Progenitor cell of endocrine pancreas (in vitro differentiated cells): ENCODE results near the gene HS6ST1. TPM values are rescaled to one million over a fixed set of nuclear protein-coding genes. Genes with fewer than 3 reads are reported as not detected.

Experiments used
- DNase-seq: peaks from one replicate; pipeline ENCODE4 v3.0.0; 2021; ENCODE audit warnings: low spot score; ENCODE audit not compliant: unreplicated experiment
- H3K27ac Mint-ChIP-seq: 2 replicates; pipeline ENCODE4 v1.8.0; 2021; ENCODE audit warnings: mild to moderate bottlenecking, moderate library complexity, mixed read lengths
- H3K27me3 Mint-ChIP-seq: 2 replicates; pipeline ENCODE4 v1.8.0; 2021; ENCODE audit warnings: mixed read lengths
- H3K36me3 Mint-ChIP-seq: 2 replicates; pipeline ENCODE4 v1.8.0; 2022; ENCODE audit warnings: mixed read lengths; ENCODE audit not compliant: insufficient read depth
- H3K4me1 Mint-ChIP-seq: 2 replicates; pipeline ENCODE4 v1.8.0; 2021; ENCODE audit warnings: low read depth, mixed read lengths
- H3K4me3 Mint-ChIP-seq: 2 replicates; pipeline ENCODE4 v1.8.0; 2021; ENCODE audit warnings: low read depth, mild to moderate bottlenecking, moderate library complexity, mixed read lengths
- H3K9me3 Mint-ChIP-seq: 2 replicates; pipeline ENCODE4 v1.8.0; 2021; ENCODE audit warnings: low read depth, mixed read lengths
- total RNA-seq: library from RNA; stranded (reverse); gene quantifications from 2 replicates; pipeline ENCODE4 v1.2.1, GENCODE V29; 2021
- TF ChIP-seq, protein P1 (sequence below): fragments of 200-600 bp; sonication (generic); IDR thresholded peaks from one replicate; pipeline ENCODE4 v1.5.0; 2021; ENCODE audit warnings: antibody characterized with exemption, mild to moderate bottlenecking; ENCODE audit not compliant: unreplicated experiment

Gene HS6ST1
- total RNA-seq, 1 donor from 2014 or later, result 81.2 TPM

DNA sequence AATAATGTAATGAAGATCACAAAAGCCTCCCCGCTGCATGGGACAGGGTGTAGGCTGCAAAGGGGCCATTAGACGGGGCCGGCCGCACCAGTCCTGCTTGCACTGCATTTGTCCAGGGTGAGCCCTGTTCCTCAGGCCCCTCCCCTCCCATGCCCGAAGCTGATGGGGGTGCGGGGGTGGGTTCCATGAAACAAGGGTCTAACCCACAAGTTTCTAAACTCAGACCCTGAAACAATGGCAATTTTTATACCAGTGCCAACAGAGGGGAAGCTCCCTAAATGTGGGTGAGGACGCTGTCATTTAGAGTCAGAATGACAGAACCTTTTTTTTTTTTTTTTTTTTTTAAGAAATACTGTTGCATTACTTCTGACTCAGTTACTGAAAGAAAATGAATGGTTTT, 39.7 kb downstream of the HS6ST1 start:
- H3K36me3 Mint-ChIP-seq, result peaks cover 17% of the 10 kb centered on the region
- H3K27ac Mint-ChIP-seq, result peak overlapping the region; percentile 80
- TF ChIP-seq, protein P1, sequence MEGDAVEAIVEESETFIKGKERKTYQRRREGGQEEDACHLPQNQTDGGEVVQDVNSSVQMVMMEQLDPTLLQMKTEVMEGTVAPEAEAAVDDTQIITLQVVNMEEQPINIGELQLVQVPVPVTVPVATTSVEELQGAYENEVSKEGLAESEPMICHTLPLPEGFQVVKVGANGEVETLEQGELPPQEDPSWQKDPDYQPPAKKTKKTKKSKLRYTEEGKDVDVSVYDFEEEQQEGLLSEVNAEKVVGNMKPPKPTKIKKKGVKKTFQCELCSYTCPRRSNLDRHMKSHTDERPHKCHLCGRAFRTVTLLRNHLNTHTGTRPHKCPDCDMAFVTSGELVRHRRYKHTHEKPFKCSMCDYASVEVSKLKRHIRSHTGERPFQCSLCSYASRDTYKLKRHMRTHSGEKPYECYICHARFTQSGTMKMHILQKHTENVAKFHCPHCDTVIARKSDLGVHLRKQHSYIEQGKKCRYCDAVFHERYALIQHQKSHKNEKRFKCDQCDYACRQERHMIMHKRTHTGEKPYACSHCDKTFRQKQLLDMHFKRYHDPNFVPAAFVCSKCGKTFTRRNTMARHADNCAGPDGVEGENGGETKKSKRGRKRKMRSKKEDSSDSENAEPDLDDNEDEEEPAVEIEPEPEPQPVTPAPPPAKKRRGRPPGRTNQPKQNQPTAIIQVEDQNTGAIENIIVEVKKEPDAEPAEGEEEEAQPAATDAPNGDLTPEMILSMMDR, result no peak
- peaks cover 7% of the 10 kb centered on the region for H3K9me3 Mint-ChIP-seq
- no peaks in the 10 kb centered on the region for H3K27me3 Mint-ChIP-seq
- no peak overlapping the region for H3K4me3 Mint-ChIP-seq
- peaks cover 2% of the 10 kb centered on the region for H3K4me1 Mint-ChIP-seq
- DNase-seq, result no peak

DNA sequence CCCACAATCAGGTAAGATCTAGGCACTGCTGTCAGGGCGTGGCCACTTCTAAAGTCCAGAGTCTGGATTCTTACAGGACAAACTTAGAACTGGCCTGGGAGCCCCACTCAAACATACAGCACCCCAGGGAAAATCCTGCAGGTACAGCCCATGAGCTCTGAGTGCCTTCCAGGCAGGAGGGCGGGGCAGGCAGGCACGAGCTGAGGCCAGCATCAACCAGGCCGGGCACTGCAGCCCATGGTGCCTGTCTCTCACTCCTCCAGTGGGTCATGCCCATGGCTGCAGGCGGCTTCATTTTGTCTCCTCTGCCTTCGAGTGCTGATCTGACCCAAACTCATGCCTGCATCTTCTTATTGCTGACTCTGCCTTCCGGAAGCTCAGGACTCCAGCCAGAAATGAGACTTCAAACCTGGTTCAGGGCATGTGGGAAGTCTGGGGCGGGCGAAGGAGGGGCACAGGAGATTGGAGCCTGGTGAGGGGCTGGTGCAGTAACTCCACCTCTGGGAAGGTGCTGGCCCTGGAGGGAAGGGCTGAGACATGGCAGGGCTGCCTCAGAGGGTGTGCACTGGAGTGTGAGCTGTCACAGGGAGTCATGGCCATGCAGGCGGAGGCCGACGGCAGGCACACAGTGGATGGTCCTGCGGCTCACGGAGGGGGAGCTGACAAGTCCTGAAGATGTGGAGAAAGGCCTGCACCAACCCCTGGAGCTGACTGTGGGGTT, 40.5 kb downstream of the HS6ST1 start:
- no peaks in the 10 kb centered on the region for H3K27me3 Mint-ChIP-seq
- H3K36me3 Mint-ChIP-seq, result peaks cover 19% of the 10 kb centered on the region
- H3K27ac Mint-ChIP-seq, result no peak overlapping the region
- DNase-seq, result no peak
- TF ChIP-seq, protein P1, result no peak
- peaks cover 7% of the 10 kb centered on the region for H3K9me3 Mint-ChIP-seq
- H3K4me3 Mint-ChIP-seq, result no peak overlapping the region
- peaks cover 2% of the 10 kb centered on the region for H3K4me1 Mint-ChIP-seq

DNA sequence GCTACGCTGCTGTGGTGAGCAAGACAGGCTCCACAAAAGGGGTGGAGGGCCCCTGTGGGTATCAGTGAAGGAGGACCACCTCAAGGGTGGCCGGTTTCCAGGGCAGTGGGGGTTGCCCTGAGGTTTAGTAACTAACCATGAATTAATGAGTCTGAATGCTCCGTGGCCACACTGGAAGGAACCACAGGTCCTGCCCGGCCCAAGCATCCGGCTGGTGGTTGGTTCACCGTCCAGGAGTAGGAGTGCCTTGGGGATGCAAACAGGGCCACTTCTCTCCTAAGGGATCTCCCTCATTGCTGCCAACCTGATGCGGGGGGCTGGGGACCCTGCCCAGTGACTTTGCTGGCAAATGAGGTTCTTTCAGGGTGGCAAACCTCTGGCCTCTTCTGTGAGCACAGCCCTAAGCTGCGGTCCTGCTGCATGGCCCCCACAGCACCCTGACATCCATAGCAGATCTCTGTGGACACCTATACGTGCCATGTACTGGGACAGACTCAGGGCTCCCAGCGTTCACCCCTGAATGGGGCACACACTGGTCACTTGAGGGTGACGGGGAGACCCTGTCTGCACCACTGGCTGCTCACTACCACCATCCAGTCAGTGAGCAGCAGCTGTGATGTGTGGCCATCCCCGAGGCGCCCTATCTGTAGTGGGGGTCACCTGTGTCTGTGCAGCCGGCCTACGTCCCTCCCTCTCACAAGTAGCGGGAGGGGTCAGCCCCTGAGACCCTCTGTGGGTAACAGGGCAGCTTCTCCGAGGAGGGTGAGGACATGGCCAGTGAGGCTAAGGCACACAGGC, 41.6 kb downstream of the HS6ST1 start:
- Mint-ChIP-seq H3K27ac (no peak overlapping the region), H3K36me3 (peaks cover 19% of the 10 kb centered on the region), H3K4me3 (no peak overlapping the region), H3K27me3 (no peaks in the 10 kb centered on the region), H3K4me1 (peaks cover 2% of the 10 kb centered on the region), H3K9me3 (peaks cover 7% of the 10 kb centered on the region)
- TF ChIP-seq, protein P1, result no peak
- no peak for DNase-seq

DNA sequence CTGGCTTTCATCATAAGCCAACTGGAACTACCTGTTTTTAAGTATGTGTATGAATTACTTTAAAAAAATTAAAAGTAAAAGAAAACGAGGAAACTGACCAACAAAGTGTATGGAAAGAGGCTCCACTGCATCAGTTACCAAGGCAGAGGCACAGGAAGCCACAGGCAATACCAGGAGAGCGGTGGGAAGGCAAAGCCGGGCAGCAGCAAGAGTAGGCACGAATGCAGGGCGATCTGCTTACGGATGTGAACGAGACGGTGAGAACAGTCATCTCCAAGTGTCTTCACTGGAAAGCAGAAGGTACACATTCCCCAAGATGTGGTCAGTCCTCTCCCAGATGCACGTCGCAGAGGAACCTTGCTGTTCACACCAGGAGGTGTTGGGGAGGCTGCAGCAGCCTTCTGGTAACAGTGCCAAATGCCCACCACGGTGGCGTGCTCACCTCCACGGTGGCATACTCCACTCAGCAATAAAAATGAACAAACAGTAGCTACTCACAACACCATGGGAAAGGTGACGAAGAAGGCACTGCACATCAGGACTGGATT, 43.1 kb downstream of the HS6ST1 start:
- H3K36me3 Mint-ChIP-seq, result peaks cover 19% of the 10 kb centered on the region
- H3K4me1 Mint-ChIP-seq, result no peaks in the 10 kb centered on the region
- H3K4me3 Mint-ChIP-seq, result no peak overlapping the region
- no peak for DNase-seq
- TF ChIP-seq, protein P1, result no peak
- H3K9me3 Mint-ChIP-seq, result peaks cover 7% of the 10 kb centered on the region
- no peak overlapping the region for H3K27ac Mint-ChIP-seq
- no peaks in the 10 kb centered on the region for H3K27me3 Mint-ChIP-seq

DNA sequence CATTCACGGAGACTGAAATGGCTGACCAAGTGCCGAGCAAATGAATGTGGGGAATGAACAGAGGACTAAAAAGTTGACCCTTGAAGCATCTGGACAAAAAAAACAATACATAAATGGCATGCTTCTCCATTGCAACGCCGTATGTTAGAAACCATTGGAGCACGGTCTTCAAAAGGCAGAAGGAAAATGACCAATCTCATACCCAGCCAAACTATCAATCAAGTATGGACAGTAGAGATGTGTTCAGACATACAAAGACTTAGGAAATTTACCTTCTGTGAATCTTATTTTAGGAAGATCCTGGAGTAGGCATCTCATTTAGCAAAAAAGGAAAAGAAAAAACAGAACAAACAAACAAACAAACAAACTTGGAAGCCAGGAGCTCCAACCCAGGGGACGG, 44.5 kb downstream of the HS6ST1 start:
- DNase-seq, result no peak
- H3K4me3 Mint-ChIP-seq, result no peak overlapping the region
- H3K27me3 Mint-ChIP-seq, result no peaks in the 10 kb centered on the region
- TF ChIP-seq, protein P1, result no peak
- no peak overlapping the region for H3K27ac Mint-ChIP-seq
- no peaks in the 10 kb centered on the region for H3K4me1 Mint-ChIP-seq
- peaks cover 7% of the 10 kb centered on the region for H3K9me3 Mint-ChIP-seq
- peaks cover 19% of the 10 kb centered on the region for H3K36me3 Mint-ChIP-seq
